Karpas-422 (cell line): ENCODE measurements around the gene KIF5B. TPM values are rescaled to one million over a fixed set of nuclear protein-coding genes. Genes with fewer than 3 reads are reported as not detected.

Source experiments
- DNase-seq: peaks from one replicate; pipeline ENCODE4 v3.0.0-alpha.2; 2015
- H2AFZ ChIP-seq: fragments of 200-600 bp; sonication (generic); 2 replicates; pipeline ENCODE4 v1.6.1; 2014; ENCODE audit warnings: antibody characterized with exemption, low read length, mixed read lengths
- H3K27ac ChIP-seq: fragments of 200-600 bp; sonication (generic); 2 replicates; pipeline ENCODE4 v1.5.1; 2014; ENCODE audit warnings: mild to moderate bottlenecking, low read length, moderate library complexity
- H3K27me3 ChIP-seq: fragments of 200-600 bp; sonication (generic); 2 replicates; pipeline ENCODE4 v1.6.1; 2014; ENCODE audit warnings: low read length, mixed read lengths
- H3K36me3 ChIP-seq: fragments of 200-600 bp; sonication (generic); 2 replicates; pipeline ENCODE4 v1.6.1; 2014; ENCODE audit warnings: low read length, mixed read lengths; ENCODE audit not compliant: insufficient read depth
- H3K4me1 ChIP-seq: fragments of 200-600 bp; sonication (generic); 2 replicates; pipeline ENCODE4 v1.6.1; 2014; ENCODE audit warnings: mild to moderate bottlenecking, low read length, mixed read lengths
- H3K4me2 ChIP-seq: fragments of 200-600 bp; sonication (generic); 2 replicates; pipeline ENCODE4 v1.6.1; 2014; ENCODE audit warnings: low read length, low read depth, mild to moderate bottlenecking; ENCODE audit not compliant: poor library complexity, severe bottlenecking
- H3K4me3 ChIP-seq: fragments of 200-600 bp; sonication (generic); 2 replicates; pipeline ENCODE4 v1.5.1; 2014; ENCODE audit warnings: mild to moderate bottlenecking, antibody characterized with exemption, low read length, mixed read lengths
- H3K79me2 ChIP-seq: fragments of 200-600 bp; sonication (generic); 2 replicates; pipeline ENCODE4 v1.6.1; 2014; ENCODE audit warnings: mild to moderate bottlenecking, low read length, mixed read lengths
- H3K9ac ChIP-seq: fragments of 200-600 bp; sonication (generic); 2 replicates; pipeline ENCODE4 v1.6.0; 2014; ENCODE audit warnings: low read length
- H3K9me2 ChIP-seq: fragments of 200-600 bp; sonication (generic), shearing (Covaris generic); replicated peaks from 2 replicates; pipeline ENCODE4 v1.6.0; 2014; ENCODE audit warnings: mild to moderate bottlenecking, low read length, moderate library complexity; ENCODE audit not compliant: insufficient read depth
- H3K9me3 ChIP-seq: fragments of 300-700, 200-600 bp; sonication (generic); 2 replicates; pipeline ENCODE4 v1.6.1; 2014; ENCODE audit warnings: low read length, mixed read lengths
- H4K20me1 ChIP-seq: fragments of 200-600 bp; sonication (generic); 2 replicates; pipeline ENCODE4 v1.6.1; 2014; ENCODE audit warnings: mild to moderate bottlenecking, antibody characterized with exemption, low read length, low read depth; ENCODE audit not compliant: insufficient read depth
- total RNA-seq: library from RNA; depleted of rRNA; stranded (reverse); fragments of >200 nt; shearing (Covaris generic); gene quantifications from 2 replicates; pipeline ENCODE4 v1.2.3, GENCODE V29; 2014; ENCODE audit warnings: low replicate concordance

KIF5B gene
- total RNA-seq, 1 experiment from 2014 or later, result 41.9 TPM

DNA sequence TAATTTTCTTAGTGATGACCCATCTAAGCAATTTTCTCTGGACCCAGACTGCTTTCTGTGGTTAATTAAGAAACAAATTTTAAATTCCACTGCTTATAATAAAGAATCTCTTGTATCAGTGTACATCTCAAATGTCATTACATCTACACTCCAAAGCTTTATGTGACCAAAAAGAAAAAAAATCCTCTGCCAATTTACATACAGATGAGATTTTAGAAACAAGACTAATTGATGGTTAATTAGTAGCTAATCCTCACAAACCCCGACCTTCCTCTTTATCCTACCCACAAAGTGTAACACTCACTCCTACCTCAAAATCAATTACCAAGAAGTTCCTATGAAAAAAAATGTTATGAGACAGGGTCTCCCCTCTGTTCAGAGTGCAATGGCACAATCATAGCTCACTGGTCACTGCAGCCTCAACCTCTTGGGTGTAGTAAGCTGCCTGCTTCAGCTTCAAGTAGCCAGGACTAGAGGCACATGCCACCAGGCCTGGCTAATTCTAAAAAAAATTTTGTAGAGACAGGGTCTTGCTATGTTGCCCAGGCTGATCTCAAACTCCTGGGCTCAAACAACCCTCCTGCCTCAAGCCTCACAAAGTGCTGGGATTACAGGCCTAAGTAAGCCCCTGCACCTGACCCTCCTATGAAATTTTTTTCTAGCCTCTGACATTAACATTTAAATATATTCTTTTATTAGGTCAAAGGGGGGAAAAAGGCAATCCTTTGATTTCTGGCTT is 14.8 kb downstream of the KIF5B start:
- Histone ChIP-seq H3K4me1 (peaks cover 51% of the 10 kb centered on the region), H2AFZ (no peak overlapping the region), H3K9ac (no peak overlapping the region), H3K27me3 (no peaks in the 10 kb centered on the region), H3K9me3 (no peaks in the 10 kb centered on the region), H3K4me3 (no peak overlapping the region), H3K9me2 (no peaks in the 10 kb centered on the region), H3K4me2 (peak overlapping the region; percentile 39), H3K36me3 (peaks cover 65% of the 10 kb centered on the region), H3K27ac (no peak overlapping the region), H4K20me1 (peaks cover 76% of the 10 kb centered on the region), H3K79me2 (peaks cover 96% of the 10 kb centered on the region)
- DNase-seq, result peak; percentile 44

DNA sequence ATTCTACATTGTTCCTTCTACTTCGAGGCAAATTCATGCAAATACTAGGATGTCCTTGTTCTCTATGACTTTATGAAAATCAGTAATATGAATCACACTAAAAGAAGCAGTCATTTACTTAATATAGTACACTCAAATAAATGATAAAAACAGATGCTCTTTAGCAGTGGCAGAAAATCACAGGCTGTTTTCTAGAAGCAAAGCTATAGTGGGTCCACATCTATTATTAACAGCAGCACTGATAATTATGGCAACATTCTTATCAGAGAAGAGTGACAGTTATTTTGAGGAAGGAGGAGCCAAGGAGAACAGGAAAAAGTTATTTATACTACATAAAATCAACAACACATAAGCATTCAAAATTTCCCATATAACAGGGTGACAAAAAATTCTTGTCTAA is 16.5 kb downstream of the KIF5B start:
- no peaks in the 10 kb centered on the region for H3K27me3 ChIP-seq
- H3K9ac ChIP-seq, result no peak overlapping the region
- no peaks in the 10 kb centered on the region for H3K9me2 ChIP-seq
- no peak overlapping the region for H3K4me3 ChIP-seq
- DNase-seq, result no peak
- no peak overlapping the region for H3K27ac ChIP-seq
- H3K79me2 ChIP-seq, result peaks cover 89% of the 10 kb centered on the region
- peaks cover 63% of the 10 kb centered on the region for H3K36me3 ChIP-seq
- H4K20me1 ChIP-seq, result peaks cover 64% of the 10 kb centered on the region
- H3K9me3 ChIP-seq, result no peaks in the 10 kb centered on the region
- peak overlapping the region; percentile 10 for H3K4me2 ChIP-seq
- peaks cover 69% of the 10 kb centered on the region for H3K4me1 ChIP-seq
- H2AFZ ChIP-seq, result no peak overlapping the region

DNA sequence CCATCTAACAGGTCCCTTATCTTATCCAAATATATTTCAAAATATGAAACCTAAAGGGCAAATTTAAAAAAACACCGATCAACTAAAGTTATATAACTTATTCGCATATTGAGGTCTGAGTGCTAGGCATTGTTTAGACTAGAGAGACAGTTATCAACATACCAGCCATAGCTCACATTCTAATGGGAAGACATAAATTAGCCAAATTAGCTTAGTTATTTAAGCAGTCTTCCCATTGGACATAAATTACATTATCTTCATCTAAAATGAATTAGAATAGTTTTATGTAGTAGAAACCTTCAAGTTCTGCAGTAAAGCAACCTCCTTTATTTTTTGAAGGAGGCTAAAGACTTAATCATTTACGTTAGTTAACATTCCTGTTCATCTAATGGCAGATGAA is 17.4 kb downstream of the KIF5B start:
- Histone ChIP-seq H3K9me3 (no peaks in the 10 kb centered on the region), H3K9me2 (no peaks in the 10 kb centered on the region), H2AFZ (no peak overlapping the region), H3K4me2 (no peak overlapping the region), H3K27ac (no peak overlapping the region), H3K27me3 (no peaks in the 10 kb centered on the region), H4K20me1 (peaks cover 59% of the 10 kb centered on the region), H3K4me1 (peaks cover 68% of the 10 kb centered on the region), H3K79me2 (peaks cover 82% of the 10 kb centered on the region), H3K36me3 (peaks cover 66% of the 10 kb centered on the region), H3K4me3 (no peak overlapping the region), H3K9ac (no peak overlapping the region)
- DNase-seq, result no peak

DNA sequence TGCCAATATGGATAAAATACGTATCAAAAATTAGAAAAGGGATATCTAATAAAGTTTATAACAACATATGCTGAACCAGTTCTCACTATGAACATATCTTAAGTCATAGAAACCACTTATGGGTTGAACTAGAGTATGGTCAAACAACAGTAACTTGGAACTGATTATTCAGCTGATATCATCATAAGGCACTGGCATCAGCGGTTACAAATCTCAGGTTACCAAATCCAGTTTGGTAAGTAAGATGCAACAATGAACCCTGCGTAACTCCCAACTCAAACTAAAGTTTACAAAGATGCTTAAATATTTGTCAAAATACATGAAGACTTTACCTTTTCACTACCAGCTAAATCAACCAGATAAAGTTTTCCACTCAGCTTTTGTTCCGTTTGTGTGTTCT is 19.3 kb downstream of the KIF5B start:
- no peak overlapping the region for H3K4me3 ChIP-seq
- peaks cover 81% of the 10 kb centered on the region for H3K79me2 ChIP-seq
- H3K36me3 ChIP-seq, result peaks cover 78% of the 10 kb centered on the region
- no peak overlapping the region for H2AFZ ChIP-seq
- H3K27ac ChIP-seq, result no peak overlapping the region
- no peaks in the 10 kb centered on the region for H3K9me2 ChIP-seq
- H3K9ac ChIP-seq, result no peak overlapping the region
- H3K4me1 ChIP-seq, result peaks cover 54% of the 10 kb centered on the region
- H3K27me3 ChIP-seq, result no peaks in the 10 kb centered on the region
- no peaks in the 10 kb centered on the region for H3K9me3 ChIP-seq
- H4K20me1 ChIP-seq, result peaks cover 50% of the 10 kb centered on the region
- no peak for DNase-seq
- H3K4me2 ChIP-seq, result no peak overlapping the region

DNA sequence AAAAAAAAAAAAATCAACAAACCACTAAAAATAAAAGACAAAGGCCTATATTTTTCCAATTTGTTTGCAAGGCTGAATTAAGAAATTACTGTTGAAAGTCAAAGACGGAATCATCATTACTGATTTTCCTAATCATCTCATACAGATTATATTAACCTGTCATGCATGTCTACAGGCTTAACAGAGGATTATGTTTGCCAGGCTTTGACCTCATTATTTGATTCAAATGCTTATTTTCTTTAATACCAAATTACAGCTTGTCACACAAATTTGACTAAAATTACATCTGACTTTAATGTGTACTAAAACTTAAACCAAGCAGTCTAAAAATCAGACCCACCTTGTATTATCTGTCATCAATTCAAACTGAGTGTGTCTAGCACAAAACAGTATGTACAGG is 21.2 kb downstream of the KIF5B start:
- Histone ChIP-seq H3K79me2 (peaks cover 75% of the 10 kb centered on the region), H3K27ac (peak overlapping the region; percentile 42; the same call in 1 of the 2 replicates), H4K20me1 (peaks cover 37% of the 10 kb centered on the region), H3K36me3 (peaks cover 85% of the 10 kb centered on the region), H3K9me3 (no peaks in the 10 kb centered on the region), H3K4me2 (peak overlapping the region; percentile 41), H3K4me3 (no peak overlapping the region), H3K27me3 (no peaks in the 10 kb centered on the region), H2AFZ (no peak overlapping the region), H3K4me1 (peaks cover 36% of the 10 kb centered on the region), H3K9ac (no peak overlapping the region), H3K9me2 (no peaks in the 10 kb centered on the region)
- peak; percentile 60 for DNase-seq

DNA sequence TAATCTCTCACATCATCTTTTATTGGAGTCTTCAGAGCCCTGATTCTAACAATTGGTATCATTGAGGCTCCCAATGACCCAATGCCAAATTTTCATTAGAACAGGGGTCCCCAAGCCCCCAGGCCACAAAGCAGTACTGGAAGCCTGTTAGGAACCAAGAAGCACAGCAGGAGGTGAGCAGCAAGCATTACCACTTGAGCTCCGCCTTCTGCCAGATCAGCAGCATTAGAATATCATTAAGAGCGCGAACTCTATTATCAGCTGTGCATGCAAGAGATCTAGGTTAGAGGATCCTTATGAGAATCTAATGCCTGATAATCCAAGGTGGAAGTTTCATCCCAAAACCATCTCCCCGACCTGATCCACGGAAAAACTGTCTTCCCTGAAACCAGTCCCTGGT is 23.1 kb downstream of the KIF5B start:
- H3K27ac ChIP-seq, result no peak overlapping the region
- no peak overlapping the region for H3K4me2 ChIP-seq
- H3K27me3 ChIP-seq, result no peaks in the 10 kb centered on the region
- H3K79me2 ChIP-seq, result peaks cover 74% of the 10 kb centered on the region
- peaks cover 31% of the 10 kb centered on the region for H3K4me1 ChIP-seq
- peaks cover 85% of the 10 kb centered on the region for H3K36me3 ChIP-seq
- H3K9me2 ChIP-seq, result no peaks in the 10 kb centered on the region
- H3K9ac ChIP-seq, result no peak overlapping the region
- no peak for DNase-seq
- H4K20me1 ChIP-seq, result peaks cover 27% of the 10 kb centered on the region; the same call in 1 of the 2 replicates
- no peak overlapping the region for H2AFZ ChIP-seq
- no peak overlapping the region for H3K4me3 ChIP-seq
- no peaks in the 10 kb centered on the region for H3K9me3 ChIP-seq

DNA sequence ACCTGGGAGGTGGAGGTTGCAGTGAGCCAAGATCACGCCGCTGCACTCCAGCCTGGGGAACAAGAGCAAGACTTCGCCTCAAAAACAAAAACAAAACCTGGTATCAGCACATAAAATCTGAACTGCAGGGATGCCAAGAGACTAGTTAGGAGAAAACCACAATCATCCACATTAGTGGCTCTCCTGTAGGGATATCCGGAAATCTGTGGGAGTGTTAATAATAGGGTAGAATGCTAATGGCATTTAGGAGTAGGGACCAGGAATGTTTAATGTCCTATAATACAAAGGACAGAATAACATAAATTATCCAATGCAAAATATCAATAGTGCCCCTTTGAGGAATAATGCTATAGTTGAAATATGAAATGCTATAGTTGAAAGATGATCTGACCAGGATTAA is 24.3 kb downstream of the KIF5B start:
- Histone ChIP-seq H3K4me2 (no peak overlapping the region), H3K9me2 (no peaks in the 10 kb centered on the region), H3K27ac (no peak overlapping the region), H3K9ac (no peak overlapping the region), H3K79me2 (peaks cover 77% of the 10 kb centered on the region), H2AFZ (no peak overlapping the region), H3K9me3 (no peaks in the 10 kb centered on the region), H3K4me1 (peaks cover 25% of the 10 kb centered on the region), H3K4me3 (no peak overlapping the region), H4K20me1 (peaks cover 19% of the 10 kb centered on the region; the same call in 1 of the 2 replicates), H3K27me3 (no peaks in the 10 kb centered on the region), H3K36me3 (peaks cover 89% of the 10 kb centered on the region)
- DNase-seq, result no peak

DNA sequence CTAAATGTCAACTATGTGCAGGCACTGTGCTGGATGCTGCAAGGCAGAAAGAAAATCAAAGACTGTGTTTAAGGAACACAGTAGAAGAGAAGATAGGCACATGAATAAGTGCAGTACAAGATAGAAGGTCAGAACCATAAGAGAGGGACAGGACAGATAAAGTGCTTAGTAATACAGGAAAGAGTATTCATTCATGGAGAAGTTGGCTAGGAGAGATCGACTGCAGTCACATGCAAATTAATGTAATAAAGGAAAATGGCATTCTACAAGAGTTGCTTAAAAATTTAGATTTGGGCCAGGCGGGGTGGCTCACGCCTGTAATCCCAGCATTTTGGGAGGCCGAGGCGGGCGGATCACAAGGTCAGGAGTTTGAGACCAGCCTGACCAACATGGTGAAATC is 24.8 kb downstream of the KIF5B start:
- Histone ChIP-seq H3K9me2 (no peaks in the 10 kb centered on the region), H3K27me3 (no peaks in the 10 kb centered on the region), H3K36me3 (peaks cover 85% of the 10 kb centered on the region), H4K20me1 (peaks cover 14% of the 10 kb centered on the region; the same call in 1 of the 2 replicates), H3K79me2 (peaks cover 75% of the 10 kb centered on the region), H3K4me1 (peaks cover 20% of the 10 kb centered on the region), H3K27ac (no peak overlapping the region), H3K4me3 (no peak overlapping the region), H3K9ac (no peak overlapping the region), H3K9me3 (no peaks in the 10 kb centered on the region), H2AFZ (no peak overlapping the region), H3K4me2 (no peak overlapping the region)
- DNase-seq, result no peak
